ENCODE data around the gene TRIO.

GRCh38 chr5:14467251-14467650 is 324.1 kb downstream of the TRIO start:
- TF ChIP-seq TARDBP (IDR thresholded peaks at IDR 0.05), result no peak
- TF ChIP-seq FOXK2 (IDR thresholded peaks at IDR 0.05), result no peak
- TF ChIP-seq ARNT (IDR thresholded peaks at IDR 0.05), result no peak
- TF ChIP-seq ELF4 (IDR thresholded peaks at IDR 0.05), result no peak
- TF ChIP-seq SP1 (IDR thresholded peaks at IDR 0.05), result no peak
- no peak for TF ChIP-seq PKNOX1 (IDR thresholded peaks at IDR 0.05)
- no peak for TF ChIP-seq FOXM1 (IDR thresholded peaks at IDR 0.05; ENCODE audit: borderline replicate concordance)
- no peak for TF ChIP-seq ZNF384 (IDR thresholded peaks at IDR 0.05)
- TF ChIP-seq HDGF (IDR thresholded peaks at IDR 0.05; ENCODE audit: borderline replicate concordance), result no peak
- TF ChIP-seq SUZ12 (IDR thresholded peaks at IDR 0.05), result no peak
